K562 (cell line): ENCODE measurements around the gene C2CD2L. TPM values are rescaled to one million over a fixed set of nuclear protein-coding genes. Genes with fewer than 3 reads are reported as not detected.
A peak's percentile ranks its signal among the peaks of the same experiment; 100 is the strongest.

Source experiments
- BRCA1 ChIP-seq, 2 experiments: fragments of 450-650 bp in 1 of 2; sonication (generic) in 1 of 2; formaldehyde crosslinking in 1 of 2; IDR thresholded peaks; 2 replicates each; pipeline versions ENCODE4 v1.5.0 to v1.6.1; 2017 to 2020; ENCODE audit warnings: mild to moderate bottlenecking in 1 of 2, missing genetic modification reagents in 1 of 2
- DNMT1 ChIP-seq: fragments of 450-650 bp; IDR thresholded peaks from 2 replicates; pipeline ENCODE4 v1.6.1; 2016; ENCODE audit warnings: antibody characterized with exemption, mild to moderate bottlenecking
- ELF4 ChIP-seq: fragments of 450-650 bp; formaldehyde crosslinking; IDR thresholded peaks from 2 replicates; pipeline ENCODE4 v1.4.0; 2022; ENCODE audit warnings: missing genetic modification characterization
- GTF2E2 ChIP-seq: fragments of 200-800 bp; sonication (Bioruptor generic); IDR thresholded peaks from 2 replicates; pipeline ENCODE4 v1.6.1; 2016; ENCODE audit warnings: missing genetic modification characterization, missing compliant biosample characterization
- HMG20A ChIP-seq: fragments of 450-650 bp; formaldehyde crosslinking; conservative IDR thresholded peaks from 2 replicates; pipeline ENCODE4 v1.4.0; 2020; ENCODE audit warnings: mild to moderate bottlenecking, mixed read lengths
- polyA plus RNA-seq, 8 experiments: library from polyadenylated mRNA; depleted of rRNA in 4 of 8; stranded (reverse) in 5 of 8; unstranded in 3 of 8; fragments of >200 nt; fragmentation: Nextera tagmentation in 2 of 8; fragmentation: Illumina TruSeq in 1 of 8; extraction: Ambion mirVana in 2 of 8; extraction: Trizol in 1 of 8; gene quantifications; 2 replicates each; pipeline versions ENCODE4 v1.2.1 to v1.2.3, GENCODE V29; 2011 to 2014; ENCODE audit warnings: inconsistent platforms in 1 of 8, missing spikeins in 1 of 8
- total RNA-seq, 7 experiments: library from RNA; depleted of rRNA in 6 of 7; stranded (reverse); fragments of >200 nt in 6 of 7; fragmentation: Illumina TruSeq in 2 of 7; extraction: Trizol in 2 of 7; gene quantifications; 2 replicates each; pipeline versions ENCODE4 v1.2.1 to v1.2.3, GENCODE V29; 2011 to 2021; ENCODE audit warnings: low replicate concordance in 1 of 7
- TF ChIP-seq, protein P1 (sequence below): fragments of 250-450 bp; sonication (Bioruptor Pico); IDR thresholded peaks from 2 replicates; pipeline ENCODE4 v1.9.0; 2021; ENCODE audit warnings: mild to moderate bottlenecking, inconsistent platforms
- TF ChIP-seq, protein P2 (sequence below), 2 experiments: fragments of 150-350 bp in 1 of 2; IDR thresholded peaks; 2 replicates each; pipeline ENCODE4 v1.6.1; 2012 to 2016; ENCODE audit warnings: low read depth in 2 of 2, low read length in 2 of 2, mild to moderate bottlenecking in 1 of 2, moderate library complexity in 1 of 2
- TF ChIP-seq, protein P3 (sequence below): fragments of 450-650 bp; formaldehyde crosslinking; conservative IDR thresholded peaks from 2 replicates; pipeline ENCODE4 v1.4.0; 2022; ENCODE audit warnings: mild to moderate bottlenecking, missing genetic modification characterization
- TF ChIP-seq, protein P4 (sequence below): sonication (generic); formaldehyde crosslinking; IDR thresholded peaks from 2 replicates; pipeline ENCODE4 v1.8.0; 2022; ENCODE audit warnings: mild to moderate bottlenecking, missing genetic modification reagents, borderline replicate concordance
- TF ChIP-seq, protein P5 (sequence below): fragments of 150-350 bp; conservative IDR thresholded peaks from 2 replicates; pipeline ENCODE4 v1.6.1; 2014; ENCODE audit warnings: low read length

C2CD2L gene
- total and polyA plus RNA-seq, 9 of the 15 experiments (the other 6 are each of a cell fraction or from before 2014, with no cell fraction given): 0.66 to 41.2 (median 14.8) TPM

DNA sequence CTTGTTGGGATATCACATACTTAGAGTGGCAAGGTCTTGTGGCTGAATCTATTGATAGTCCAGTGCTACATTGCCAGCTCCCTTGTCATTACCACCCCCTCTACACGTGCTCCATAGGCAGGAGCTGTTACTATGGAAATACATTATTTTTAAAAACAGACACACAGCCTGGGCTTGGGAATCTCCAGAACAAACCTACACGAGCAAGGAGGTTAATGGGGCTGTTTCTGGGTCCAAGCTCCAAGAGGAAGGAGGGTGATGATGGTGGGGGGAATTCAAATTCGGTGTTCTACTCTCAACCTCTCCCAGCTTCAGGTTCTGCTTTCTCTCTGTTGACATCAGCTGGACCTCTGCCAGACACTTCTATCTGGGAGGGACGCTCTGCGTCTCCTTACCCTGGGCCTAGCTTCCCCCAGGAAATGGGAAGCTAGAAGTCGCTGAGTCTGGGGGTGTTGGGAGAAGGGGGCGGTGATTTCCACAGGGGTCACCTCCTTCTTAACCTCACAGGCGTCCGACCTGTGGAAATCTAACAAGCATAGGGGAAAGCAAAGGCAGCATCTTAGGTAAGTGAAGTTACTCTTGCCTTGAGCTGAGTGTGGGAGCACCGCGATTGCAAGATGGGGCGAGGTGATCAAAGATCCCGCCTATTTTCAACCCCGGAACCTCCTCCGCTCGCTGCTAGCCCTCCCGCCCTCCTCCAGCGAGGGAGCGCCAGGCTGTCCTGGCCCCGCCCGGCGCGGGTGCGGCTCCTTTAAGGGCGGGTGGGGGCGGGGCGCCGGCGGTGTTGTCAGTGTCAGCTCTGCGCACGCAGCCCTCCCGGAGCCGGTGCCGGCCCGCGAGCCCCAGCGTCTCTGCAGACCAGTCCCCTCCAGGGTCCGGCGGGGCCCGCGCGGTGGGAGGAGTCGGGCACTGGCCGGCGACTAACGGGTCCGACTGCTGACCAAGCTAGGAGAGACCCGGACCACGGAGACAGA, at the start of gene C2CD2L (continued):
- TF ChIP-seq, protein P1, sequence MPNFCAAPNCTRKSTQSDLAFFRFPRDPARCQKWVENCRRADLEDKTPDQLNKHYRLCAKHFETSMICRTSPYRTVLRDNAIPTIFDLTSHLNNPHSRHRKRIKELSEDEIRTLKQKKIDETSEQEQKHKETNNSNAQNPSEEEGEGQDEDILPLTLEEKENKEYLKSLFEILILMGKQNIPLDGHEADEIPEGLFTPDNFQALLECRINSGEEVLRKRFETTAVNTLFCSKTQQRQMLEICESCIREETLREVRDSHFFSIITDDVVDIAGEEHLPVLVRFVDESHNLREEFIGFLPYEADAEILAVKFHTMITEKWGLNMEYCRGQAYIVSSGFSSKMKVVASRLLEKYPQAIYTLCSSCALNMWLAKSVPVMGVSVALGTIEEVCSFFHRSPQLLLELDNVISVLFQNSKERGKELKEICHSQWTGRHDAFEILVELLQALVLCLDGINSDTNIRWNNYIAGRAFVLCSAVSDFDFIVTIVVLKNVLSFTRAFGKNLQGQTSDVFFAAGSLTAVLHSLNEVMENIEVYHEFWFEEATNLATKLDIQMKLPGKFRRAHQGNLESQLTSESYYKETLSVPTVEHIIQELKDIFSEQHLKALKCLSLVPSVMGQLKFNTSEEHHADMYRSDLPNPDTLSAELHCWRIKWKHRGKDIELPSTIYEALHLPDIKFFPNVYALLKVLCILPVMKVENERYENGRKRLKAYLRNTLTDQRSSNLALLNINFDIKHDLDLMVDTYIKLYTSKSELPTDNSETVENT (CRISPR knock-in tag): no peak
- TF ChIP-seq, protein P2, sequence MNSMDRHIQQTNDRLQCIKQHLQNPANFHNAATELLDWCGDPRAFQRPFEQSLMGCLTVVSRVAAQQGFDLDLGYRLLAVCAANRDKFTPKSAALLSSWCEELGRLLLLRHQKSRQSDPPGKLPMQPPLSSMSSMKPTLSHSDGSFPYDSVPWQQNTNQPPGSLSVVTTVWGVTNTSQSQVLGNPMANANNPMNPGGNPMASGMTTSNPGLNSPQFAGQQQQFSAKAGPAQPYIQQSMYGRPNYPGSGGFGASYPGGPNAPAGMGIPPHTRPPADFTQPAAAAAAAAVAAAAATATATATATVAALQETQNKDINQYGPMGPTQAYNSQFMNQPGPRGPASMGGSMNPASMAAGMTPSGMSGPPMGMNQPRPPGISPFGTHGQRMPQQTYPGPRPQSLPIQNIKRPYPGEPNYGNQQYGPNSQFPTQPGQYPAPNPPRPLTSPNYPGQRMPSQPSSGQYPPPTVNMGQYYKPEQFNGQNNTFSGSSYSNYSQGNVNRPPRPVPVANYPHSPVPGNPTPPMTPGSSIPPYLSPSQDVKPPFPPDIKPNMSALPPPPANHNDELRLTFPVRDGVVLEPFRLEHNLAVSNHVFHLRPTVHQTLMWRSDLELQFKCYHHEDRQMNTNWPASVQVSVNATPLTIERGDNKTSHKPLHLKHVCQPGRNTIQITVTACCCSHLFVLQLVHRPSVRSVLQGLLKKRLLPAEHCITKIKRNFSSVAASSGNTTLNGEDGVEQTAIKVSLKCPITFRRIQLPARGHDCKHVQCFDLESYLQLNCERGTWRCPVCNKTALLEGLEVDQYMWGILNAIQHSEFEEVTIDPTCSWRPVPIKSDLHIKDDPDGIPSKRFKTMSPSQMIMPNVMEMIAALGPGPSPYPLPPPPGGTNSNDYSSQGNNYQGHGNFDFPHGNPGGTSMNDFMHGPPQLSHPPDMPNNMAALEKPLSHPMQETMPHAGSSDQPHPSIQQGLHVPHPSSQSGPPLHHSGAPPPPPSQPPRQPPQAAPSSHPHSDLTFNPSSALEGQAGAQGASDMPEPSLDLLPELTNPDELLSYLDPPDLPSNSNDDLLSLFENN (IDR thresholded peaks at IDR 0.05; ENCODE audit: low read depth in 2 of 2, low read length in 2 of 2): no peak
- TF ChIP-seq GTF2E2 (tag) (peak; percentile 44; the same call in 1 of the 2 replicates), HMG20A (CRISPR knock-in tag) (no peak), ELF4 (CRISPR knock-in tag) (no peak), DNMT1 (0 out of 2 replicates have a peak, but pooled peaks have one; percentile 31), BRCA1 (IDR thresholded peaks at IDR 0.05) (no peak), BRCA1 (CRISPR knock-in tag; IDR thresholded peaks at IDR 0.05) (no peak)
- TF ChIP-seq, protein P3, sequence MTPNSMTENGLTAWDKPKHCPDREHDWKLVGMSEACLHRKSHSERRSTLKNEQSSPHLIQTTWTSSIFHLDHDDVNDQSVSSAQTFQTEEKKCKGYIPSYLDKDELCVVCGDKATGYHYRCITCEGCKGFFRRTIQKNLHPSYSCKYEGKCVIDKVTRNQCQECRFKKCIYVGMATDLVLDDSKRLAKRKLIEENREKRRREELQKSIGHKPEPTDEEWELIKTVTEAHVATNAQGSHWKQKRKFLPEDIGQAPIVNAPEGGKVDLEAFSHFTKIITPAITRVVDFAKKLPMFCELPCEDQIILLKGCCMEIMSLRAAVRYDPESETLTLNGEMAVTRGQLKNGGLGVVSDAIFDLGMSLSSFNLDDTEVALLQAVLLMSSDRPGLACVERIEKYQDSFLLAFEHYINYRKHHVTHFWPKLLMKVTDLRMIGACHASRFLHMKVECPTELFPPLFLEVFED: no peak
- TF ChIP-seq, protein P4, sequence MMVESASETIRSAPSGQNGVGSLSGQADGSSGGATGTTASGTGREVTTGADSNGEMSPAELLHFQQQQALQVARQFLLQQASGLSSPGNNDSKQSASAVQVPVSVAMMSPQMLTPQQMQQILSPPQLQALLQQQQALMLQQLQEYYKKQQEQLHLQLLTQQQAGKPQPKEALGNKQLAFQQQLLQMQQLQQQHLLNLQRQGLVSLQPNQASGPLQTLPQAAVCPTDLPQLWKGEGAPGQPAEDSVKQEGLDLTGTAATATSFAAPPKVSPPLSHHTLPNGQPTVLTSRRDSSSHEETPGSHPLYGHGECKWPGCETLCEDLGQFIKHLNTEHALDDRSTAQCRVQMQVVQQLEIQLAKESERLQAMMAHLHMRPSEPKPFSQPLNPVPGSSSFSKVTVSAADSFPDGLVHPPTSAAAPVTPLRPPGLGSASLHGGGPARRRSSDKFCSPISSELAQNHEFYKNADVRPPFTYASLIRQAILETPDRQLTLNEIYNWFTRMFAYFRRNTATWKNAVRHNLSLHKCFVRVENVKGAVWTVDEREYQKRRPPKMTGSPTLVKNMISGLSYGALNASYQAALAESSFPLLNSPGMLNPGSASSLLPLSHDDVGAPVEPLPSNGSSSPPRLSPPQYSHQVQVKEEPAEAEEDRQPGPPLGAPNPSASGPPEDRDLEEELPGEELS (CRISPR knock-in tag): peak; percentile 43; the same call in 1 of the 2 replicates
- TF ChIP-seq, protein P5, sequence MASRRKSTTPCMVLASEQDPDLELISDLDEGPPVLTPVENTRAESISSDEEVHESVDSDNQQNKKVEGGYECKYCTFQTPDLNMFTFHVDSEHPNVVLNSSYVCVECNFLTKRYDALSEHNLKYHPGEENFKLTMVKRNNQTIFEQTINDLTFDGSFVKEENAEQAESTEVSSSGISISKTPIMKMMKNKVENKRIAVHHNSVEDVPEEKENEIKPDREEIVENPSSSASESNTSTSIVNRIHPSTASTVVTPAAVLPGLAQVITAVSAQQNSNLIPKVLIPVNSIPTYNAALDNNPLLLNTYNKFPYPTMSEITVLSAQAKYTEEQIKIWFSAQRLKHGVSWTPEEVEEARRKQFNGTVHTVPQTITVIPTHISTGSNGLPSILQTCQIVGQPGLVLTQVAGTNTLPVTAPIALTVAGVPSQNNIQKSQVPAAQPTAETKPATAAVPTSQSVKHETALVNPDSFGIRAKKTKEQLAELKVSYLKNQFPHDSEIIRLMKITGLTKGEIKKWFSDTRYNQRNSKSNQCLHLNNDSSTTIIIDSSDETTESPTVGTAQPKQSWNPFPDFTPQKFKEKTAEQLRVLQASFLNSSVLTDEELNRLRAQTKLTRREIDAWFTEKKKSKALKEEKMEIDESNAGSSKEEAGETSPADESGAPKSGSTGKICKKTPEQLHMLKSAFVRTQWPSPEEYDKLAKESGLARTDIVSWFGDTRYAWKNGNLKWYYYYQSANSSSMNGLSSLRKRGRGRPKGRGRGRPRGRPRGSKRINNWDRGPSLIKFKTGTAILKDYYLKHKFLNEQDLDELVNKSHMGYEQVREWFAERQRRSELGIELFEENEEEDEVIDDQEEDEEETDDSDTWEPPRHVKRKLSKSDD: no peak
